GM12878 (cell line): ENCODE data around the gene GJB1. TPM values are rescaled to one million over a fixed set of nuclear protein-coding genes. Genes with fewer than 3 reads are reported as not detected.
"Not testable (repeated sequence)": the region's sequence is repeated elsewhere in the genome, so short reads cannot be mapped to it uniquely, and the experiment has no call there.

Experiments used
- ATAC-seq: fragments of 200-7000 bp; cut with Tn5 transposase; 3 replicates; pipeline ENCODE4 v1.9.1; 2020; ENCODE audit warnings: mild to moderate bottlenecking, moderate library complexity
- BruUV-seq: library from RNA; stranded (reverse); fragments of 400-500 nt; replicated peaks from 2 replicates; lab custom pipeline; 2021; lab: Mats Ljungman, UMichigan
- CTCF ChIA-PET: fragments of 300-600 bp; sonication (Branson Sonifier 250); formaldehyde crosslinking; extraction: SDS; loops from one replicate; lab custom pipeline; 2021; ENCODE audit warnings: inconsistent platforms; lab: Yijun Ruan, JAX
- POLR2A ChIA-PET: fragments of 350-600 bp; formaldehyde crosslinking; extraction: SDS; loops from one replicate; lab custom pipeline; 2021; ENCODE audit warnings: inconsistent platforms; lab: Charles Lee
- RAD21 ChIA-PET: fragments of 300-600 bp; sonication (Branson Sonifier 250); formaldehyde crosslinking; loops from one replicate; lab custom pipeline; 2023; ENCODE audit warnings: antibody characterized with exemption; ENCODE audit not compliant: unreplicated experiment; lab: Charles Lee
- SMC1A ChIA-PET: fragments of 300-600 bp; sonication (Branson Sonifier 250); formaldehyde crosslinking; loops from one replicate; lab custom pipeline; 2023; ENCODE audit not compliant: unreplicated experiment, uncharacterized antibody; lab: Charles Lee
- DNase-seq: peaks from one replicate; pipeline ENCODE4 v3.0.0-alpha.2; 2011; ENCODE audit warnings: low read depth, low spot score
- FAIRE-seq: peaks from 3 replicates; lab custom pipeline; 2011; peaks lifted over from hg19 to GRCh38; lab: Jason Lieb, UNC
- H2AFZ ChIP-seq: 2 replicates; pipeline ENCODE4 v1.6.0; 2011; ENCODE audit warnings: low read depth, low read length, control low read depth; ENCODE audit not compliant: control insufficient read depth
- H3K27ac ChIP-seq: 2 replicates; pipeline ENCODE4 v1.5.1; 2011; ENCODE audit warnings: control low read depth; ENCODE audit not compliant: control insufficient read depth, insufficient read depth
- H3K27me3 ChIP-seq, 2 experiments: replicated peaks in 1 of 2; 2 replicates each; pipeline versions ENCODE4 v1.6.0 to v1.6.1; 2011; ENCODE audit warnings: low read length in 1 of 2; ENCODE audit not compliant: control insufficient read depth in 2 of 2, insufficient read depth in 2 of 2
- H3K36me3 ChIP-seq, 2 experiments: 2 replicates each; pipeline ENCODE4 v1.5.1; 2011; ENCODE audit warnings: low read length in 1 of 2; ENCODE audit not compliant: control insufficient read depth in 2 of 2, insufficient read depth in 2 of 2
- H3K4me1 ChIP-seq: 2 replicates; pipeline ENCODE4 v1.6.1; 2011; ENCODE audit warnings: mild to moderate bottlenecking, low read length, moderate library complexity, mixed read lengths; ENCODE audit not compliant: control insufficient read depth, insufficient read depth
- H3K4me2 ChIP-seq: 2 replicates; pipeline ENCODE4 v1.6.0; 2011; ENCODE audit warnings: control low read depth; ENCODE audit not compliant: control insufficient read depth, insufficient read depth
- H3K4me3 ChIP-seq: fragments of 200-600 bp; sonication (generic); 2 replicates; pipeline ENCODE4 v1.5.1; 2016
- H3K79me2 ChIP-seq: 2 replicates; pipeline ENCODE4 v1.6.0; 2011; ENCODE audit warnings: low read length; ENCODE audit not compliant: control insufficient read depth, insufficient read depth
- H3K9ac ChIP-seq: 2 replicates; pipeline ENCODE4 v1.8.0; 2011; ENCODE audit warnings: low read length, control low read depth, mixed read lengths; ENCODE audit not compliant: control insufficient read depth, insufficient read depth
- H3K9me3 ChIP-seq: replicated peaks from 3 replicates; pipeline ENCODE4 v1.5.1; 2011; ENCODE audit warnings: mild to moderate bottlenecking, low read length; ENCODE audit not compliant: control insufficient read depth, insufficient read depth
- H4K20me1 ChIP-seq: 2 replicates; pipeline ENCODE4 v1.6.0; 2011; ENCODE audit not compliant: control insufficient read depth, insufficient read depth
- CBX5 ChIP-seq: sonication (generic); IDR thresholded peaks from 2 replicates; pipeline ENCODE4 v1.6.1; 2016; ENCODE audit warnings: low read depth, moderate library complexity, mild to moderate bottlenecking, inconsistent platforms
- CEBPB ChIP-seq, 2 experiments: fragments of 150-350 bp in 1 of 2; IDR thresholded peaks; 2 replicates each; pipeline ENCODE4 v1.6.1; 2012 to 2014; ENCODE audit warnings: low read depth in 2 of 2, low read length in 2 of 2, borderline replicate concordance in 1 of 2, inconsistent platforms in 1 of 2
- EZH2 ChIP-seq: IDR thresholded peaks from 2 replicates; pipeline ENCODE4 v1.6.1; 2012; ENCODE audit warnings: low read depth, mild to moderate bottlenecking, control low read depth, inconsistent platforms, low read length, borderline replicate concordance; ENCODE audit not compliant: control insufficient read depth
- FOS ChIP-seq: IDR thresholded peaks from 3 replicates; pipeline ENCODE4 v1.6.1; 2011; ENCODE audit warnings: borderline replicate concordance; ENCODE audit not compliant: insufficient read length; ENCODE audit errors: extremely low read depth
- PML ChIP-seq: IDR thresholded peaks from 2 replicates; pipeline ENCODE4 v1.6.1; 2012; ENCODE audit warnings: low read length, inconsistent platforms
- SIX5 ChIP-seq: IDR thresholded peaks from 2 replicates; pipeline ENCODE4 v1.6.1; 2011; ENCODE audit warnings: mild to moderate bottlenecking, low read depth, low read length, moderate library complexity; ENCODE audit not compliant: severe bottlenecking
- TAF1 ChIP-seq: IDR thresholded peaks from 2 replicates; pipeline ENCODE4 v1.6.1; 2011; ENCODE audit warnings: mild to moderate bottlenecking, low read depth, low read length, borderline replicate concordance
- TCF3 ChIP-seq: IDR thresholded peaks from 2 replicates; pipeline ENCODE4 v1.6.1; 2012; ENCODE audit warnings: low read depth, mild to moderate bottlenecking, low read length, borderline replicate concordance; ENCODE audit not compliant: insufficient read depth
- WGBS: methylation state at CpG from one replicate; pipeline ENCODE4 v1.1.6; 2016; ENCODE audit warnings: low lambda C conversion rate; ENCODE audit not compliant: insufficient replicate concordance, insufficient coverage; ENCODE audit errors: missing lambda C conversion rate; 5-methylcytosine and 5-hydroxymethylcytosine counted together
- in situ Hi-C: fragments of 300-500 bp; cut with MboI; formaldehyde crosslinking; loops from 9 replicates; pipeline ENCODE4 v1.14.3; 2018; ENCODE audit warnings: mixed read lengths
- intact Hi-C: fragments of 100-400 bp; cut with micrococcal nuclease; formaldehyde crosslinking; loops from one replicate; pipeline ENCODE4 v1.14.2; 2022; ENCODE audit not compliant: unreplicated experiment
- polyA plus RNA-seq, 11 experiments: library from polyadenylated mRNA; depleted of rRNA in 4 of 11; unstranded in 6 of 11; stranded (reverse) in 5 of 11; fragments of >200 nt; fragmentation: Nextera tagmentation in 4 of 11; fragmentation: Illumina TruSeq in 1 of 11; extraction: Ambion mirVana in 4 of 11; extraction: Trizol in 1 of 11; gene quantifications; 1 replicate in 1 of 11; 2 replicates in 10 of 11; pipeline versions ENCODE4 v1.2.1 to v1.2.3, GENCODE V29; 2011 to 2016; ENCODE audit warnings: inconsistent platforms in 2 of 11, missing spikeins in 2 of 11, low read depth in 1 of 11
- total RNA-seq, 4 experiments: library from RNA; depleted of rRNA in 3 of 4; stranded (reverse); fragments of >200 nt in 3 of 4; fragmentation: Illumina TruSeq in 1 of 4; extraction: Trizol in 1 of 4; gene quantifications; 2 replicates each; pipeline versions ENCODE4 v1.2.1 to v1.2.3, GENCODE V29; 2013 to 2021
- TF ChIP-seq, protein P1 (sequence below): IDR thresholded peaks from 2 replicates; pipeline ENCODE4 v1.6.1; 2012; ENCODE audit warnings: low read length, inconsistent platforms

The GJB1 gene
- total and polyA plus RNA-seq, 10 of the 15 experiments (the other 5 are each of a cell fraction or from before 2014, with no cell fraction given) = not detected

DNA sequence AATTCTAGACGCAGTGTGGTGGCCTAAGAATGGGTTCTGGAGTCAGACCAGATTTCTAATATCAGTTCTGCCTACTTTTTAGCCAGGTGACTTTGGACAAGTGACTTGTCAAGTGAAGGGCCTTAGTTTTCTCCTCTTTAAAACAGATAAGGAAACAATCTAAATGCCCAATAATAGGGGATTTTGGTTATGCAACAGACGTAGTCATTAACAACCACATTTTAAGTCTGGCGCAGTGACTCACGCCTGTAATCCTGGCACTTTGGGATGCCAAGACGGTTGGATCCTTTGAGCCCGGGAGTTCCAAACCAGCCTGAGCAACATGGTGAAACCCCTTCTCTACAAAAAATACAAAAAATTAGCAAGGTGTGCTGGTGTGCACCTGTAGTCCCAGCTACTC is 33.0 kb downstream of the GJB1 start (continued):
- TF ChIP-seq, protein P1, sequence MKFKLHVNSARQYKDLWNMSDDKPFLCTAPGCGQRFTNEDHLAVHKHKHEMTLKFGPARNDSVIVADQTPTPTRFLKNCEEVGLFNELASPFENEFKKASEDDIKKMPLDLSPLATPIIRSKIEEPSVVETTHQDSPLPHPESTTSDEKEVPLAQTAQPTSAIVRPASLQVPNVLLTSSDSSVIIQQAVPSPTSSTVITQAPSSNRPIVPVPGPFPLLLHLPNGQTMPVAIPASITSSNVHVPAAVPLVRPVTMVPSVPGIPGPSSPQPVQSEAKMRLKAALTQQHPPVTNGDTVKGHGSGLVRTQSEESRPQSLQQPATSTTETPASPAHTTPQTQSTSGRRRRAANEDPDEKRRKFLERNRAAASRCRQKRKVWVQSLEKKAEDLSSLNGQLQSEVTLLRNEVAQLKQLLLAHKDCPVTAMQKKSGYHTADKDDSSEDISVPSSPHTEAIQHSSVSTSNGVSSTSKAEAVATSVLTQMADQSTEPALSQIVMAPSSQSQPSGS = no peak
- TF ChIP-seq EZH2 = no peak
- TF ChIP-seq CBX5 = no peak
- no peak for TF ChIP-seq SIX5

GRCh38 chrX:71256856-71257255 is 33.8 kb downstream of the GJB1 start:
- no peak for ATAC-seq
- Histone ChIP-seq H3K36me3 (no peaks in the 10 kb centered on the region), H3K27me3 (no peaks in the 10 kb centered on the region), H2AFZ (no peak overlapping the region), H4K20me1 (no peaks in the 10 kb centered on the region), H3K9ac (no peak overlapping the region), H3K79me2 (peaks cover 13% of the 10 kb centered on the region), H3K4me3 (no peak overlapping the region), H3K27ac (no peak overlapping the region), H3K4me2 (no peak overlapping the region), H3K9me3 (no peaks in the 10 kb centered on the region), H3K4me1 (peaks cover 6% of the 10 kb centered on the region; the same call in 1 of the 2 replicates)
- in situ Hi-C loops = no loop called here
- DNase-seq = no peak
- CTCF ChIA-PET = no interaction called here
- TF ChIP-seq FOS (no peak), CEBPB (IDR thresholded peaks at IDR 0.05; ENCODE audit: borderline replicate concordance in 1 of 2, low read depth in 2 of 2, low read length in 2 of 2) (no peak), TAF1 (no peak), TCF3 (no peak), PML (no peak)
- 75% methylated on average over 4 of the region's 4 CpGs for WGBS
- POLR2A ChIA-PET = interaction anchor here (0.5 to 1.4 kb wide), 2 partner anchors 63 to 109 kb away, joined by 5 read pairs; partner anchors contain the start of gene TAF1
- RAD21 ChIA-PET = no interaction called here
- FAIRE-seq = no peak
- intact Hi-C loops = no loop called here
- SMC1A ChIA-PET = no interaction called here
- no TSS peak for BruUV-seq

GRCh38 chrX:71268624-71269023 is 45.6 kb downstream of the GJB1 start:
- DNase-seq, H4K20me1 ChIP-seq, H3K4me2 ChIP-seq, intact Hi-C loops, H3K27me3 ChIP-seq, FAIRE-seq, H3K27ac ChIP-seq, H3K4me1 ChIP-seq, H3K9me3 ChIP-seq, SMC1A ChIA-PET, CTCF ChIA-PET, H3K36me3 ChIP-seq, H3K4me3 ChIP-seq, RAD21 ChIA-PET, H3K9ac ChIP-seq, H2AFZ ChIP-seq, BruUV-seq, in situ Hi-C loops, POLR2A ChIA-PET, H3K79me2 ChIP-seq, ATAC-seq: not testable (repeated sequence)
